Breast epithelium (tissue), 3 donors: ENCODE results near the gene SLC22A23.

Experiments
- CTCF ChIP-seq, 3 donors: fragments of 450-650 bp; IDR thresholded peaks; one replicate each; pipeline ENCODE4 v1.5.1; 2016 to 2017; ENCODE audit warnings: antibody characterized with exemption in 3 of 3, mild to moderate bottlenecking in 3 of 3, moderate library complexity in 3 of 3
- POLR2A ChIP-seq: fragments of 450-650 bp; IDR thresholded peaks from one replicate; pipeline ENCODE4 v1.6.1; 2016; ENCODE audit warnings: antibody characterized with exemption, mild to moderate bottlenecking, moderate library complexity
- POLR2AphosphoS5 ChIP-seq, 3 donors: sonication (generic); formaldehyde crosslinking; IDR thresholded peaks; one replicate each; pipeline ENCODE4 v1.6.1; 2017; ENCODE audit warnings: antibody characterized with exemption in 3 of 3

- TF ChIP-seq CTCF (IDR thresholded peaks at IDR 0.05) (no peak), POLR2AphosphoS5 (IDR thresholded peaks at IDR 0.05) (no peak), POLR2A (no peak)
Observed at GRCh38 chr6:3418496-3419060, 38.3 kb downstream of the SLC22A23 start.
